SK-N-SH treated with all-trans-retinoic acid at 6 μM for 48 hours (cell line): ENCODE measurements around the gene AAGAB.

Experiments used
- ARNTL ChIP-seq: fragments of 450-650 bp; formaldehyde crosslinking; IDR thresholded peaks from 2 replicates; pipeline ENCODE4 v1.5.0; 2020; ENCODE audit warnings: low read depth, mild to moderate bottlenecking, moderate library complexity, borderline replicate concordance
- PPARA ChIP-seq: fragments of 250-450 bp; sonication (Bioruptor Pico); IDR thresholded peaks from 2 replicates; pipeline ENCODE4 v1.5.0; 2020; ENCODE audit warnings: mild to moderate bottlenecking, borderline replicate concordance
- ZFP30 ChIP-seq: fragments of 450-650 bp; formaldehyde crosslinking; IDR thresholded peaks from 2 replicates; pipeline ENCODE4 v1.5.0; 2022; ENCODE audit warnings: mild to moderate bottlenecking, moderate library complexity
- ZNF565 ChIP-seq: fragments of 450-650 bp; formaldehyde crosslinking; conservative IDR thresholded peaks from 2 replicates; pipeline ENCODE4 v1.5.0; 2020; ENCODE audit warnings: low read depth, mild to moderate bottlenecking, moderate library complexity

DNA sequence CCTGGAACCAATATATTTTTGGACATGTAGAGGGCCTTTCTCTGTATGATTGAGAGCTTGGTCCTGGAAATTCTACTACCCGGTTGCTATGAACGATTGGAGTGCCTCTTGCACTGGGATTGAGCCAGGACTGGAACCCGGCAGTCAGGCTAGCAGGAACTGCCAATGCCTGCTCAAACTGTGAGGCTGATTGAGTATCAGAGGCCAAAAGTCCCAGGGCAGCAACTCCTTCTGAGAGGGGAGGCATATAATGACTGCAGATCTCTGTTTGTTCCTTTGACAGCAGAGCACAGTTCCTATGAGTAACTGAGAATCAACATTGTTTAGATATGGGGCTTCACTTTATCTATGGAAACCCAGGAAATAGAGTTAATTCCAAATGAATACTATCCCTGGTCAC lies 13.0 kb upstream of the AAGAB start:
- no peak for TF ChIP-seq ZFP30 (CRISPR knock-in tag)
- no peak for TF ChIP-seq ZNF565
- TF ChIP-seq PPARA (CRISPR knock-in tag): no peak
- TF ChIP-seq ARNTL: no peak
